Muscle layer of duodenum (tissue), 2 donors: Measurements from ENCODE around the gene OTULIN.

ENCODE experiments used
- H3K27ac ChIP-seq: one replicate; pipeline ENCODE4 v1.7.0; 2013; ENCODE audit warnings: mild to moderate bottlenecking, low read length
- H3K27me3 ChIP-seq: one replicate; pipeline ENCODE4 v1.7.0; 2013; ENCODE audit warnings: low read depth, mild to moderate bottlenecking, control low read depth, low read length
- H3K36me3 ChIP-seq, 2 donors: one replicate each; pipeline ENCODE4 v1.7.0; 2013; ENCODE audit warnings: low read length in 2 of 2, control low read depth in 1 of 2, mild to moderate bottlenecking in 1 of 2; ENCODE audit not compliant: insufficient read depth in 2 of 2, control insufficient read depth in 1 of 2
- H3K4me1 ChIP-seq, 2 donors: one replicate each; pipeline ENCODE4 v1.7.0; 2013; ENCODE audit warnings: low read length in 2 of 2, mild to moderate bottlenecking in 2 of 2, control low read depth in 1 of 2, moderate library complexity in 1 of 2; ENCODE audit not compliant: insufficient read depth in 2 of 2, control insufficient read depth in 1 of 2
- H3K4me3 ChIP-seq, 2 donors: one replicate each; pipeline ENCODE4 v1.7.0; 2013; ENCODE audit warnings: low read length in 2 of 2, low read depth in 1 of 2, mild to moderate bottlenecking in 1 of 2
- H3K9me3 ChIP-seq, 2 donors: one replicate each; pipeline ENCODE4 v1.7.0; 2013; ENCODE audit warnings: low read length in 2 of 2, control low read depth in 1 of 2, mild to moderate bottlenecking in 1 of 2; ENCODE audit not compliant: control insufficient read depth in 1 of 2
- donor health status: healthy.

OTULIN gene

GRCh38 chr5:14664270-14665100, at the start of gene OTULIN:
OTULIN (plus strand) TSS chr5:14664718; CDS start chr5:14664826, 108 bp downstream.
- Histone ChIP-seq H3K27me3 (no peaks in the 10 kb centered on the region), H3K27ac (peak within 1 kb of the TSS; percentile 89), H3K4me3 (peak within 1 kb of the TSS; percentile 79 to 85), H3K9me3 (no peaks in the 10 kb centered on the region), H3K4me1 (peaks cover 20 to 28% of the 10 kb centered on the region in 2 donors), H3K36me3 (no peaks in the 10 kb centered on the region)

GRCh38 chr5:14615365-14615764, 49.2 kb upstream of the OTULIN start:
- H3K9me3 ChIP-seq: no peaks in the 10 kb centered on the region
- H3K4me1 ChIP-seq: no peaks in the 10 kb centered on the region

GRCh38 chr5:14617441-14617840, 47.1 kb upstream of the OTULIN start:
- H3K36me3 ChIP-seq: no peaks in the 10 kb centered on the region
- peaks cover 0 to 5% of the 10 kb centered on the region in 2 donors for H3K9me3 ChIP-seq
- no peaks in the 10 kb centered on the region for H3K27me3 ChIP-seq
- H3K4me3 ChIP-seq: no peak overlapping the region
- H3K27ac ChIP-seq: no peak overlapping the region
- H3K4me1 ChIP-seq: no peaks in the 10 kb centered on the region

More at GRCh38 chr5:14615365-14615764, 49.2 kb upstream of the OTULIN start:
- no peaks in the 10 kb centered on the region for H3K27me3 ChIP-seq
- H3K36me3 ChIP-seq: no peaks in the 10 kb centered on the region
- no peak overlapping the region for H3K4me3 ChIP-seq
- no peak overlapping the region for H3K27ac ChIP-seq

GRCh38 chr5:14627270-14627669, 37.2 kb upstream of the OTULIN start:
- Histone ChIP-seq H3K4me1 (no peaks in the 10 kb centered on the region), H3K36me3 (no peaks in the 10 kb centered on the region), H3K9me3 (no peaks in the 10 kb centered on the region), H3K27me3 (no peaks in the 10 kb centered on the region), H3K27ac (no peak overlapping the region), H3K4me3 (no peak overlapping the region)

GRCh38 chr5:14628346-14628745, 36.2 kb upstream of the OTULIN start:
- H3K27me3 ChIP-seq: no peaks in the 10 kb centered on the region
- H3K27ac ChIP-seq: no peak overlapping the region
- no peaks in the 10 kb centered on the region for H3K4me1 ChIP-seq
- no peak overlapping the region for H3K4me3 ChIP-seq
- no peaks in the 10 kb centered on the region for H3K36me3 ChIP-seq
- no peaks in the 10 kb centered on the region for H3K9me3 ChIP-seq

GRCh38 chr5:14630671-14631070, 33.8 kb upstream of the OTULIN start:
- Histone ChIP-seq H3K4me1 (no peaks in the 10 kb centered on the region), H3K27ac (no peak overlapping the region), H3K9me3 (no peaks in the 10 kb centered on the region), H3K27me3 (no peaks in the 10 kb centered on the region), H3K4me3 (no peak overlapping the region), H3K36me3 (no peaks in the 10 kb centered on the region)

- Histone ChIP-seq H3K4me3 (no peak overlapping the region), H3K27ac (no peak overlapping the region), H3K9me3 (no peaks in the 10 kb centered on the region), H3K27me3 (no peaks in the 10 kb centered on the region), H3K36me3 (no peaks in the 10 kb centered on the region), H3K4me1 (no peaks in the 10 kb centered on the region)
Observed at GRCh38 chr5:14635656-14636055, 28.9 kb upstream of the OTULIN start.

GRCh38 chr5:14640765-14641164, 23.8 kb upstream of the OTULIN start:
- Histone ChIP-seq H3K36me3 (no peaks in the 10 kb centered on the region), H3K27ac (no peak overlapping the region)

GRCh38 chr5:14644623-14645237, 19.8 kb upstream of the OTULIN start:
- Histone ChIP-seq H3K36me3 (no peaks in the 10 kb centered on the region), H3K4me3 (no peak overlapping the region), H3K27me3 (peaks cover 4% of the 10 kb centered on the region), H3K4me1 (no peaks in the 10 kb centered on the region), H3K27ac (no peak overlapping the region), H3K9me3 (no peaks in the 10 kb centered on the region)

More at GRCh38 chr5:14640765-14641164, 23.8 kb upstream of the OTULIN start:
- Histone ChIP-seq H3K9me3 (no peaks in the 10 kb centered on the region), H3K4me1 (no peaks in the 10 kb centered on the region), H3K27me3 (no peaks in the 10 kb centered on the region), H3K4me3 (no peak overlapping the region)

GRCh38 chr5:14650052-14650451, 14.5 kb upstream of the OTULIN start:
- Histone ChIP-seq H3K9me3 (no peaks in the 10 kb centered on the region), H3K27me3 (peaks cover 9% of the 10 kb centered on the region), H3K4me3 (no peak overlapping the region), H3K27ac (no peak overlapping the region), H3K4me1 (no peaks in the 10 kb centered on the region), H3K36me3 (no peaks in the 10 kb centered on the region)

GRCh38 chr5:14655146-14655741, 9.3 kb upstream of the OTULIN start:
- Histone ChIP-seq H3K36me3 (no peaks in the 10 kb centered on the region), H3K27ac (no peak overlapping the region), H3K4me3 (no peak overlapping the region), H3K9me3 (no peaks in the 10 kb centered on the region), H3K27me3 (peaks cover 5% of the 10 kb centered on the region), H3K4me1 (no peaks in the 10 kb centered on the region)
